ENCODE results near the gene MYO1F. TPM values are rescaled to one million over a fixed set of nuclear protein-coding genes. Genes with fewer than 3 reads are reported as not detected.
A peak's percentile ranks its signal among the peaks of the same experiment; 100 is the strongest.

The MYO1F gene
- polyA plus RNA-seq, 3 donors: 121 to 707 (median 197) TPM

DNA sequence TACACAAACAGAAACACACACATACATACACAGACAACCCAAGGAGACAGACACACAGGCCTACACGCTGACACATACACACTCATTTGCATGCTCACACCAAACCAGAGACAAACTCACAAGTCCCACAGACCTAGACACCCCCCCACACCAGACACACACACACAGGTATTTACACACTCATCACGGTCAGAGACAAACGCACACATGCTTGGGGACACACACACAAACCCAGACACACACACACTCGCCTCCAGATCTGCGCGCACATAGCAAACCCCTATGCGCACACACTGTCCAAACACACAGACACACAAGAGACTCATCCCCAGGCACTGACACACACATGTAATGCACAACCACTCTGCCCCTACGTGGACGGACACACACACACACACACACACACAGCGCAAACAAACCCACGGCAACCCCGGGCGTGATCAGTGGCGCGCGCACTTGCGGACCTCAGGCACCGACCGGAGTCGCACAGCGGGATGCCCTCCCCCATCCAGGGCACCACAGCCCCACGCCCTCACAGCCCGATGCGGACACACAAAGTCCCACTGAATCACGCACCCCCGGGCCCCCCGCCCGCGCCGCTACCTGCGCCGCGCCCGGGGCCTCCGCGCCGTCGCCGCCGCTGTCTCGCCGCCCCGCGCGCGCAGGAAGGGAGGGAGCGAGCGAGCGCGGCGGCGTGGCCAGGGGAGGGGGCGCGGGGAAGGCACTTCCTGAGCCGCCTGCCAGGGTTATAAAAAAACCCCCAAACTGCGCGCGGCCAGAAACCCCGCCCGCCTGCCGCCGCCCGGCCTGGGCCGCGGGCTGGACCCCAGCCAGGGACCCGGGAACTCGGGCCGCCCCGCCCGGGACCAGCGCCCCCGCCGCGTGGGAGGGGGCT lies 33.0 kb upstream of the MYO1F start, which contains the start of gene ADAMTS10:
ADAMTS10 (minus strand) TSS at position 675 of the 895 bp plus-strand sequence. CDS start 5,005 bp downstream, outside the sequence.
- peak within 1 kb of the TSS; percentile 34 for H3K9ac ChIP-seq (ENCODE audit: insufficient read depth, low read length, poor library complexity, severe bottlenecking)

More for the DNA sequence above, 33.0 kb upstream of the MYO1F start, which contains the start of gene ADAMTS10:
- Histone ChIP-seq H3K4me2 (replicated peaks; ENCODE audit: extremely low read depth, low read length, poor library complexity, severe bottlenecking) (peak within 1 kb of the TSS; percentile 80), H3K27ac (ENCODE audit: low read depth in 1 of 2, low read length in 2 of 2) (no peak within 1 kb of the TSS), H3K27me3 (ENCODE audit: control insufficient read depth in 2 of 2, insufficient read depth in 2 of 2, low read length in 2 of 2) (peaks cover 6 to 30% of the 10 kb centered on the region in 2 donors), H2AFZ (ENCODE audit: insufficient read depth, low read depth, low read length, poor library complexity, severe bottlenecking) (peak within 1 kb of the TSS; percentile 83), H3K79me2 (ENCODE audit: insufficient read depth, low read length) (no peaks in the 10 kb centered on the region), H3K4me3 (replicated peaks in 1 of 3; ENCODE audit: low read depth in 2 of 3, low read length in 3 of 3) (peak within 1 kb of the TSS; percentile 33 to 71 (median 45)), H4K20me1 (ENCODE audit: insufficient read depth, low read length) (no peaks in the 10 kb centered on the region), H3K4me1 (ENCODE audit: control insufficient read depth in 1 of 2, insufficient read depth in 2 of 2, low read length in 2 of 2) (peaks cover 22 to 27% of the 10 kb centered on the region in 2 donors), H3K36me3 (replicated peaks in 1 of 2; ENCODE audit: control insufficient read depth in 1 of 2, insufficient read depth in 2 of 2, low read length in 2 of 2) (no peaks in the 10 kb centered on the region), H3K9me3 (replicated peaks in 1 of 2; ENCODE audit: control insufficient read depth in 1 of 2, insufficient read depth in 1 of 2, low read length in 2 of 2) (peaks cover 0 to 8% of the 10 kb centered on the region in 2 donors)
- Mint-ChIP-seq H3K9me3 (peaks cover 1 to 9% (median 3%) of the 10 kb centered on the region in 7 donors), H3K27me3 (ENCODE audit: low read depth in 3 of 3) (peaks cover 24 to 62% (median 44%) of the 10 kb centered on the region in 3 donors), H3K4me1 (peaks cover 24% of the 10 kb centered on the region), H3K4me3 (peak within 1 kb of the TSS; percentile 75 to 95), H3K27ac (peak within 1 kb of the TSS; percentile 2 to 76 (median 53)), H3K36me3 (peaks cover 0 to 9% of the 10 kb centered on the region in 2 donors)
- WGBS (ENCODE audit: insufficient coverage): 0% methylated on average over 51 of the region's 74 CpGs
- intact Hi-C loops (cut with micrococcal nuclease): loop anchor here in 1 of 2 donors (10.0 kb wide), 1 partner anchor 85 kb away; the partner anchor contains the start of gene ACTL9
- DNase-seq: no peak
- TF ChIP-seq, protein P1, sequence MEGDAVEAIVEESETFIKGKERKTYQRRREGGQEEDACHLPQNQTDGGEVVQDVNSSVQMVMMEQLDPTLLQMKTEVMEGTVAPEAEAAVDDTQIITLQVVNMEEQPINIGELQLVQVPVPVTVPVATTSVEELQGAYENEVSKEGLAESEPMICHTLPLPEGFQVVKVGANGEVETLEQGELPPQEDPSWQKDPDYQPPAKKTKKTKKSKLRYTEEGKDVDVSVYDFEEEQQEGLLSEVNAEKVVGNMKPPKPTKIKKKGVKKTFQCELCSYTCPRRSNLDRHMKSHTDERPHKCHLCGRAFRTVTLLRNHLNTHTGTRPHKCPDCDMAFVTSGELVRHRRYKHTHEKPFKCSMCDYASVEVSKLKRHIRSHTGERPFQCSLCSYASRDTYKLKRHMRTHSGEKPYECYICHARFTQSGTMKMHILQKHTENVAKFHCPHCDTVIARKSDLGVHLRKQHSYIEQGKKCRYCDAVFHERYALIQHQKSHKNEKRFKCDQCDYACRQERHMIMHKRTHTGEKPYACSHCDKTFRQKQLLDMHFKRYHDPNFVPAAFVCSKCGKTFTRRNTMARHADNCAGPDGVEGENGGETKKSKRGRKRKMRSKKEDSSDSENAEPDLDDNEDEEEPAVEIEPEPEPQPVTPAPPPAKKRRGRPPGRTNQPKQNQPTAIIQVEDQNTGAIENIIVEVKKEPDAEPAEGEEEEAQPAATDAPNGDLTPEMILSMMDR (IDR thresholded peaks at IDR 0.05): no peak

Data from CD14-positive monocyte (primary cell).